ENCODE measurements around the gene ECI2.

- TF ChIP-seq TARDBP (CRISPR knock-in tag; IDR thresholded peaks at IDR 0.05) (no peak), SRSF9 (IDR thresholded peaks at IDR 0.05; ENCODE audit: borderline replicate concordance, insufficient read depth, low read depth, low read length, poor library complexity, severe bottlenecking) (no peak), ZNF530 (CRISPR knock-in tag; IDR thresholded peaks at IDR 0.05; ENCODE audit: low read depth) (no peak), TOE1 (CRISPR knock-in tag; IDR thresholded peaks at IDR 0.05) (no peak), ZNF274 (CRISPR knock-in tag; IDR thresholded peaks at IDR 0.05) (no peak), FOXJ3 (CRISPR knock-in tag; IDR thresholded peaks at IDR 0.05; ENCODE audit: borderline replicate concordance) (no peak), SRF (IDR thresholded peaks at IDR 0.05; ENCODE audit: low read depth, low read length) (no peak), CTCF (CRISPR knock-in tag; IDR thresholded peaks at IDR 0.05) (no peak), AGO1 (IDR thresholded peaks at IDR 0.05; ENCODE audit: low read depth, low read length, poor library complexity, severe bottlenecking) (no peak), KDM5A (IDR thresholded peaks at IDR 0.05; ENCODE audit: borderline replicate concordance, low read length) (no peak)
These were observed 37.0 kb upstream of the ECI2 start for GRCh38 chr6:4172368-4172767.

Measured in HepG2 (cell line).